NOMO-1 (cell line): Measurements from ENCODE around the gene ARHGEF7.

ENCODE experiments used
- DNase-seq, 2 experiments: peaks; one replicate each; lab custom pipeline; 2025; ENCODE audit not compliant: unreplicated experiment in 2 of 2; lab: John Stamatoyannopoulos, UW

Gene ARHGEF7

GRCh38 chr13:111288276-111288675 is 173.2 kb downstream of the ARHGEF7 start:
- no peak for DNase-seq

- no peak for DNase-seq
Observed at GRCh38 chr13:111289251-111289650, 174.1 kb downstream of the ARHGEF7 start.

- DNase-seq: no peak
Observed at GRCh38 chr13:111291908-111292307, 176.8 kb downstream of the ARHGEF7 start.

- DNase-seq: no peak
Observed at GRCh38 chr13:111292710-111293485, 177.8 kb downstream of the ARHGEF7 start.

- DNase-seq: no peak
Observed at GRCh38 chr13:111295886-111296285, 180.8 kb downstream of the ARHGEF7 start.

- DNase-seq: no peak
Observed at GRCh38 chr13:111296417-111296816, 181.3 kb downstream of the ARHGEF7 start.

GRCh38 chr13:111298214-111298975 is 183.3 kb downstream of the ARHGEF7 start:
- no peak for DNase-seq

GRCh38 chr13:111302045-111302726 is 187.1 kb downstream of the ARHGEF7 start:
- no peak for DNase-seq

- no peak for DNase-seq
Observed at GRCh38 chr13:111303559-111303958, 188.4 kb downstream of the ARHGEF7 start.

GRCh38 chr13:111304041-111304544 is 189.0 kb downstream of the ARHGEF7 start:
- DNase-seq: no peak

GRCh38 chr13:111304603-111305289 is 189.6 kb downstream of the ARHGEF7 start:
- DNase-seq: no peak

- DNase-seq: no peak
Observed at GRCh38 chr13:111312944-111313590, 198.0 kb downstream of the ARHGEF7 start.

- DNase-seq: no peak
Observed at GRCh38 chr13:111313911-111314425, 198.9 kb downstream of the ARHGEF7 start.

- no peak for DNase-seq
Observed at GRCh38 chr13:111314852-111315251, 199.7 kb downstream of the ARHGEF7 start.

- no peak for DNase-seq
Observed at GRCh38 chr13:111315347-111315995, 200.4 kb downstream of the ARHGEF7 start.

GRCh38 chr13:111316161-111316730 is 201.1 kb downstream of the ARHGEF7 start:
- no peak for DNase-seq

GRCh38 chr13:111317042-111317550 is 202.0 kb downstream of the ARHGEF7 start:
- DNase-seq: no peak

GRCh38 chr13:111317571-111318345 is 202.6 kb downstream of the ARHGEF7 start:
- DNase-seq: no peak
